Measurements from ENCODE around the gene ESYT1.

DNA sequence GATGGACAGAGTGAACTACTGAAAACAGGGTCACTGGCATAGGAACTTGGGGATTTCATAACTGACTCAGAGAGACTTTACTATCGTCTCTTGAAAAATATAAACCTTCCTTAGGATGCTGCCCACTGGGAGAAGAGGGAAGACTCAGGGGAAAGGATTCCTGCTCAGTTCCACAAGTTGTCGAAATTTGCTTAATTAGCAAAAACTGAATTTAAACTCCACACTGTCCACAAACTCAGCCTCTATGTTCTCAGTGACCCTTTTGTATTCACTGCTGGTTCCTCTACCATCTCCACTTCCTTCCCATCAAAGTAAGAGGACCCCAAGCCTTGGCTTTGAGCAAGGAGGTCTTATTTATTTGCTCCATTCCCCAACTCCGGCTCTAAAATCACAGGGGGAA is 17.1 kb downstream of the ESYT1 start:
- TF ChIP-seq EZH2 (IDR thresholded peaks at IDR 0.05; ENCODE audit: insufficient read depth, poor library complexity, severe bottlenecking): no peak
- no peak for TF ChIP-seq EZH2phosphoT487 (IDR thresholded peaks at IDR 0.05; ENCODE audit: insufficient read depth, low read depth)
